NCI-H2196 treated with DMSO at 0.1 percent for 48 hours (cell line): ENCODE results near the gene TNNC2.
"Not testable (repeated sequence)": the region's sequence is repeated elsewhere in the genome, so short reads cannot be mapped to it uniquely, and the experiment has no call there.

Experiments
- DNase-seq: peaks from one replicate; lab custom pipeline; 2025; ENCODE audit not compliant: unreplicated experiment; lab: John Stamatoyannopoulos, UW

Gene TNNC2

GRCh38 chr20:45848969-45849582, 22.0 kb upstream of the TNNC2 start:
- no peak for DNase-seq

GRCh38 chr20:45848421-45848820, 21.3 kb upstream of the TNNC2 start:
- no peak for DNase-seq

GRCh38 chr20:45845452-45845851, 18.3 kb upstream of the TNNC2 start:
- DNase-seq: no peak

- no peak for DNase-seq
Measured at GRCh38 chr20:45843506-45843905, 16.4 kb upstream of the TNNC2 start.

GRCh38 chr20:45842169-45842812, 15.2 kb upstream of the TNNC2 start:
- DNase-seq: no peak

- DNase-seq: no peak
Measured at GRCh38 chr20:45841407-45842129, 14.5 kb upstream of the TNNC2 start.

- no peak for DNase-seq
Measured at GRCh38 chr20:45840700-45841198, 13.6 kb upstream of the TNNC2 start.

GRCh38 chr20:45836841-45837240, 9.7 kb upstream of the TNNC2 start:
- DNase-seq: no peak

GRCh38 chr20:45835825-45836224, 8.7 kb upstream of the TNNC2 start:
- DNase-seq: no peak

- DNase-seq: no peak
Measured at GRCh38 chr20:45835329-45835765, 8.2 kb upstream of the TNNC2 start.

- DNase-seq: no peak
Measured at GRCh38 chr20:45834797-45835161, 7.7 kb upstream of the TNNC2 start.

GRCh38 chr20:45833883-45834796, 7.0 kb upstream of the TNNC2 start:
- DNase-seq: peak; percentile 37

GRCh38 chr20:45833030-45833882, 6.1 kb upstream of the TNNC2 start, which contains the start of gene SNX21:
Gene SNX21, plus strand, starts transcription at chr20:45833799. Its CDS starts 121 bp downstream, at chr20:45833920.
- peak; percentile 35 for DNase-seq

GRCh38 chr20:45832619-45833018, 5.5 kb upstream of the TNNC2 start:
- DNase-seq: no peak

GRCh38 chr20:45829673-45830106, 2.6 kb upstream of the TNNC2 start:
- DNase-seq: not testable (repeated sequence)

GRCh38 chr20:45828589-45828988, 1.5 kb upstream of the TNNC2 start:
- no peak for DNase-seq

GRCh38 chr20:45827712-45828111, 600 bp upstream of the TNNC2 start:
- no peak for DNase-seq

- DNase-seq: peak; percentile 9
Measured at GRCh38 chr20:45826381-45827019, 612 bp downstream of the TNNC2 start.
